H1 (cell line): ENCODE measurements around the gene ASTN1. TPM values are rescaled to one million over a fixed set of nuclear protein-coding genes. Genes with fewer than 3 reads are reported as not detected.

Source experiments
- BCL11A ChIP-seq, 2 experiments: IDR thresholded peaks; one replicate each; pipeline ENCODE4 v1.6.1; 2011; ENCODE audit warnings: low read depth in 2 of 2, low read length in 2 of 2, mild to moderate bottlenecking in 2 of 2
- BRCA1 ChIP-seq: IDR thresholded peaks from 2 replicates; pipeline ENCODE4 v1.6.1; 2012; ENCODE audit warnings: low read depth, low read length, improper control_type of control experiment
- CEBPB ChIP-seq: IDR thresholded peaks from 2 replicates; pipeline ENCODE4 v1.6.1; 2012; ENCODE audit warnings: low read depth, low read length
- KDM4A ChIP-seq: IDR thresholded peaks from one replicate; pipeline ENCODE4 v1.7.1; 2012; ENCODE audit warnings: low read depth, mild to moderate bottlenecking, moderate library complexity, low read length, inconsistent platforms; ENCODE audit not compliant: severe bottlenecking
- POLR2AphosphoS5 ChIP-seq: IDR thresholded peaks from 2 replicates; pipeline ENCODE4 v1.6.1; 2011; ENCODE audit warnings: low read depth, low read length
- polyA plus RNA-seq, 7 experiments: library from polyadenylated mRNA; depleted of rRNA in 3 of 7; stranded (reverse) in 5 of 7; unstranded in 2 of 7; fragments of >200 nt in 5 of 7; fragments of 200-250 nt in 2 of 7; gene quantifications; 1 replicate in 5 of 7; 2 replicates in 1 of 7; 4 replicates in 1 of 7; pipeline versions ENCODE4 v1.2.1 to v1.2.3, GENCODE V29; 2011 to 2013; ENCODE audit warnings: missing spikeins in 2 of 7, mixed read lengths in 2 of 7
- total RNA-seq: library from RNA; stranded (reverse); fragmentation: NEBNext Ultra II Directional; extraction: Animal tissue kit (Norgen Biotek cat#: 25700); gene quantifications from 2 replicates; pipeline ENCODE4 v1.2.1, GENCODE V29; 2021

The ASTN1 gene
- total and polyA plus RNA-seq, 2 of the 8 experiments (the other 6 are each of a cell fraction or from before 2014, with no cell fraction given): 2.9 to 4.1 TPM

GRCh38 chr1:176888471-176889032 is 276.0 kb downstream of the ASTN1 start (continued):
- TF ChIP-seq POLR2AphosphoS5 (no peak), BRCA1 (no peak), KDM4A (no peak), CEBPB (no peak), BCL11A (IDR thresholded peaks at IDR 0.05; ENCODE audit: low read depth in 2 of 2, low read length in 2 of 2) (no peak)
- TF ChIP-seq, all 59 proteins: peak for 0
